GM19395 (cell line): ENCODE data around the gene EIF5.

Experiments
- ATAC-seq: cut with Tn5 transposase; IDR thresholded peaks from one replicate; pipeline ENCODE4 v1.9.1; 2021; ENCODE audit warnings: mild to moderate bottlenecking, moderate library complexity; ENCODE audit not compliant: unreplicated experiment

Gene EIF5

DNA sequence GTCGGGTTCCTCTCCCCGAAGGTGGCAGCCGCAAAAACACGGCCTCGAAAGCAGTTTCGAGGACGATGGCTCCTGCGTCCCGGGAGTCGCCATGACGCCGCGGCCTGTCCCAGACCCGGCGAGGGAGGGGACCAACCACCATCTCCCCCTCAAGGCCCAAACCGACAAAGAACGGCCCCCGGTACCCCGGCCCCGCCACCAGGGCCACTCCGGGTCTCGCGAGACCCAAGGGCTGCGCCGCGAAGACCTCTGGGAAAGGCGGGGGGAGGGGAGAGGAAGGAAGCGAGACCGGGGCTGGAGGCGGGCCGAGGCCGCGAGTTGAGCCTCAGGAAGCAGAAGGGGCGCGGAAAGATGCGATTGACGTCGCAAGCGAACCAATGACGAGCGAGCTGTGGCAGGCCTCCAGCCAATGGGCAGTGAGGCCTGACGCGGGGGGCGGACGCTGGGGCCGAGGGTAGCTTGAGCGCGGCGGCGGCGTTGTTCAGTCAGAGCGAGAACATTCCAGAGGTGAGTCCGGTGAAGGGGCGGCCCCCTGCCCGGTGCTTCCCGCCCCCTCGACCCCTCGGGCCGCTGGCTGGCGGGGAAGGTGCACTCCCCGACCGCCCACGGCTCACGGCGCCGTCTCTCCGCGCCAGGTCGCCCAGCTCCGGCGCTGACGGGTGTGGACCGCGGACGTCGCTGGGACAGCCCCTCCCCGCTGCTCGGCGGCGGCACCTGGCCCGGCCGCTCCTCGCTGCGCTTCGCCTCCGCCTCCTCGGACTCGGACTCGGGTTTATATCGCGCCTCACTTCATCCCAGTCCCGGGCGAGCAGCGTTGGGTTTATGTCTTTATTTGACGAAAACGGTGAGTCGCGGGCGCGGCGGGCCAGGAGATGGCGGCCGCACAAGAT is at the start of gene EIF5:
Gene EIF5 (plus strand): TSS at position 484 of the 890 bp plus-strand sequence. CDS start 1,624 bp downstream, outside the sequence.
- peak; percentile 87 for ATAC-seq

DNA sequence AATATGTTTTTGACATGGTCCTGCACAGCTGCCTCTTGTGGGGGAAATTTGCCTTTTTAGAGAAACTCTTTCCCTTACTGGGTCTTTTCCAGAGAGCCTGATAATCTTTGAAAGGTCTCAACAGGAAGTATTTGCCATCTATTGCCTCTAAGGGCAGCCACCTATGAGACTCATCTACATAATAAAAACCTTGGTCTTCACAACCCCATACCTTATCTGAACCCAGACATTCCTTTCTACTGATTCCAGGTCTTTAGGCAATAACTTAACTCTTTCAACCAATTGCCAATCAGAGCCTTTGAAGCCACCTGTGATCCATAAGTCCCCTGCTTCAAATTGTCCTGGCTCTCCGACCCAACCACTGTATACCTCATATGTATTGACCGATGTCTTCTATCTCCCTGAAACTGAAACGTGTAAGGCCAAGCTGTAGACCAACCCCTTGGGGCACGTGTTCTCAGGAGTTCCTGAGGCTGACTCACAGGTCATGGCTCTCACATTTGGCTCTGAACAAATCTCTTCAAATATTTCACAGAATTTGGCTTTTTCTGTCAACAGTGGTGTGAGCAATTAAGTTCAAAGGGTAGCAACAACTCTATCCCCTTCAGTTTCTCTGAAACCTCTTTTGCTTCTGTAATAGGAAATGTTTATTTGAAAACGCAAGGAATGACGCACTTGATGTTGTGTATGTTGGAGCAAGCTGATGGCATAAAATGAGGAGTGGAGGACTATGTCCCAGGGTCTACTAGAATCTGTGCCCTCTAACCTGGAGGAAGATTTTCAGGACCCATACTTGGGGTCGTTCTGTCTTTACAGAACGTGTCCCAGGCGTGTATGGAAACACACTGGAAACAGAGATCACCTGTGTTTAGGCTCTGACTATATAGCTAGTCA is 49.2 kb upstream of the EIF5 start:
- no peak for ATAC-seq

DNA sequence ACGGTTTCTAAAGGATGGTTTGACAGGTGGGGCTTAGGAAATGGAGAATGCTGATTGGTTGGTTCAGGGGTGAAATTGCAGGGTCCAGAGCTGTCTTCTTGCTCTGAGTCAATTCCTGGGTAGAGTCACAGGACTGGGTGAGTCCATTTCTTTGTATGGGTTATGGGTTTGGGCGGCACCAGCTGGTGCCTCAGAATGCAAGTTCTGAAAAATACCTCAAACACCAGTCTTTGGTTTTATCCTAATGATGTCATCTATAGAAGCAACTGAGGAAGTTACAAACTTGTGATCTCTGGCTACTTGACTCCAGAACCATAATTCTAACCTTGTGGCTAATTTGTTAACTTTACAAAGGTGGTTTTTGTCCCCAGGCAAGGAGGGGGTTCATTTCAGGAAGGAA is 47.6 kb upstream of the EIF5 start:
- no peak for ATAC-seq

DNA sequence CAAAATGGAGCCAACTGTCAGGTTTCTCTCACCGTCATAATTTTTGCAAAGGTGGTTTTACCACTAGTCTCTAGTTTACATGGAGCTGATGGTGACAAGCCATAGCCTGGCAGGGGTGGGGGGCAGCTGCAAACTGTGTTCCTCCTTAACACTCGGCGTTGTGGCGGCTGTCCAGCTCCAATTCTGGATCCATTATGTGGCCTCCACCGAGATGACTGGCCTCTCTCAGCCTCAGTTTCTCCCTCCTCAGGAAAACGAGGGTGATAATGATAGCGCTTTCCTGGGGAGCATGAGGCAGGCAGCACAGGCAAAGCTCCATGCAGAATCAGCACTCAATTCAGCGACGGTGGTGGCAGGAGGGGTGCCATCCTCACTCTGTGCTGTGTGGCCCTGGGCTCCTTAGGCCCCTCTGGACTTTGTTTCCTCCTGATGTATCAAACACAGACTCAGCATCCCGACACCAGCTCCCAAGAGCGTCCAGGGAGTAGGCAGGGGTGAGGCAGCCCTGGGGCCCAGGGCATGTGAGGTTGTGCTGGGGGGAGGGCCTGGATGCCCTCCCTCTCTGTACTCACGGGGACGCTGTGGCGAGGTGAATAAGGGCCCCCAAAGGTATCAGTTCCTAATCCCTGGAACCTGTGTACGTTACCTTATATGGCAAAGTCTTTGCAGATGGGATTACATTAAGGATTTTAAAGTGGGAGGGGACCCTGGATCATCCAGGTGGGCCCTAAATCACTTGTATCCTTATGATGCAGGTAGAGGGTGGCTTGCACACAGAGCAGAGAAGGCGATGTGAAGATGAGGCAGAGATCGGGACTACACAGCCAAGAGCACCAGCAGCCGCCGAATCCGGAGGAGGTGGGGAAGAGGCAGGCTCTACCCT is 46.8 kb upstream of the EIF5 start:
- ATAC-seq, result no peak

DNA sequence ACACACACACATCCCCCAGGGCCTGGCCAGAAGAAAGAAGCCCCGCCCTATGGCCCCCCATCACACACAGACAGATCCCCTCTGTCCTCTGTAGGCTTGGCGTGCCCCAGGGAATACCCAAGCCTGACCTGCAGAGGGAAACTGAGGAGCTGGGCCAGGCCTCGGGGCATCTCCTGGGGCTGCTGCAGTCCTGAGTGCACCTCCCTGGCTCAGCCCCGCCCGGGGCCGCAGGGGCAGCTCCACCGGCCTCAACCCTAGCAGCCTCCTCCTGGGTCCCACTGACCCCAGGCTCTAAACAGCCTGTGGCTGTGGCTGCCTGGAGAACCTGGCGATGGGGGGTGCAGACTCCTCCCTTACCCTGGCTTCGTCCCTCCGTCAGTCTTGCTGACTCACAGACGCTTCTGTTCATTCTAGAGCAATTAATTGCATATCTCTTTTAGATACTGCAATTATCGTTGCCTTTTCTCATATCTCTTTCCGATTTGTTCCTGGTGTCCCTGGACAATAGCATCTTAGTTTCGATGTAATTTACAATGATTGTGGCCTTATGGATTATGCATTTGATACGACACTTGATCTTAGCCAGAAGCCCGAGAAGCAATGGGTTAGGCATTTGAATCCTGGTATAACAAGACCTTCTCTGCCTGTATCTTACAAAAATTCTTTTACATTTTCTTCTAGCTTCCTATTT is 45.8 kb upstream of the EIF5 start:
- ATAC-seq, result no peak

DNA sequence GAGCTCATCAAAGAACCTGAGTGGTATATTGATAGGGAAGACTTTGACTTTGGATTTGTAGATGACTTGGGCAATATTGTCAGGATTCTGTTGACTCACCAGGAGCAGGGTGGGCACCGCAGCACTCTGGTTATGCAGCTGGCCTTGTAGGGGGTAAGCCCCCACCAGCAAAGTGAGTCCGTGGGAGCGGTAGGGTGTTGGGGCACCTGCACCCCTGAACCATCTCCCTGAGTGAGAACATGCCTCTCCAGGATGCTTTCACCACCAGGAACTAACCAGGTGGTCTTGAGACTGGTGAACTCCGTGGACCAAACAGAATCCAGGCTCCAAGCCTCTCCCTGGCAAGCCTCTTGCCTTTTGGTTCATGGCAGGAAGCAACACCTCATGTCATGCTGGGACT is 44.0 kb upstream of the EIF5 start:
- no peak for ATAC-seq

DNA sequence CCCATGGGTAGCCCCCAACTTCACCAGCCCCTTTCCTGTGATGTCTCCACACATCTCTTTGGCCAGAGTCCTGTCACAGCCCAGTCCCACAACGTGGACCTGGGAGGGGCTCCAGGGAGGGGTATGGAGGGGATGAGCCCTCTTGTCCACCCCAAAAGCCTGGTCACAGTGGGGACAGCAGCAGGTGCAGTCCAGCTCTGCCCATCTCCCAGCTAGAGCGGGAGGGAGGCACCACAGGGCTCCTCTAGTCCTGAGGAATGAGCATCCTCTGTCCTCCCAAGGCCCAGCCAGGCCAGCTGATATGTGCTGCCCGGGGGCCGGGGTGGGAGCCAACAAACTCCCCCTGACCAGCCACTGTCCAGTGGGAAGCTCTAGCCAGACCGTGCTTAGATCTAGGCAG is 43.5 kb upstream of the EIF5 start:
- no peak for ATAC-seq

DNA sequence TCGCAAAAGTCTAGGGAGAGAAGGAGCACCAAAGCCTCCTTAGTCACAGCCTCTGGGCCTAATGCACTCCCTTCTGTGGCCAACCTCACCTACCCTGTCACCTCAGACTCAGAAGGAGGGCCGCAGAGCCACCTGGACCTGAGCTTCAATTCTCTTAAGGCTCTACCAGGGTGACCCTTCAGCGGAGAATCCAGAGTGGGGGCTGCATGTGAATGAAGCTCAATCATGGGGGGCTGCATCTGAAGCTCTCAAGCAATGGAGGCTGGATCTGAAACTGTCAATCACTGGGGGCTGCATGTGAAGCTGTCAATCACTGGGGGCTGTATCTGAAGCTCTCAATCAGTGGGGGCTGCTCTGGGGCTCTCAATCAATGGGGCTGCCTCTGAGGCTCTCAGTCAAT is 43.1 kb upstream of the EIF5 start:
- ATAC-seq, result no peak

DNA sequence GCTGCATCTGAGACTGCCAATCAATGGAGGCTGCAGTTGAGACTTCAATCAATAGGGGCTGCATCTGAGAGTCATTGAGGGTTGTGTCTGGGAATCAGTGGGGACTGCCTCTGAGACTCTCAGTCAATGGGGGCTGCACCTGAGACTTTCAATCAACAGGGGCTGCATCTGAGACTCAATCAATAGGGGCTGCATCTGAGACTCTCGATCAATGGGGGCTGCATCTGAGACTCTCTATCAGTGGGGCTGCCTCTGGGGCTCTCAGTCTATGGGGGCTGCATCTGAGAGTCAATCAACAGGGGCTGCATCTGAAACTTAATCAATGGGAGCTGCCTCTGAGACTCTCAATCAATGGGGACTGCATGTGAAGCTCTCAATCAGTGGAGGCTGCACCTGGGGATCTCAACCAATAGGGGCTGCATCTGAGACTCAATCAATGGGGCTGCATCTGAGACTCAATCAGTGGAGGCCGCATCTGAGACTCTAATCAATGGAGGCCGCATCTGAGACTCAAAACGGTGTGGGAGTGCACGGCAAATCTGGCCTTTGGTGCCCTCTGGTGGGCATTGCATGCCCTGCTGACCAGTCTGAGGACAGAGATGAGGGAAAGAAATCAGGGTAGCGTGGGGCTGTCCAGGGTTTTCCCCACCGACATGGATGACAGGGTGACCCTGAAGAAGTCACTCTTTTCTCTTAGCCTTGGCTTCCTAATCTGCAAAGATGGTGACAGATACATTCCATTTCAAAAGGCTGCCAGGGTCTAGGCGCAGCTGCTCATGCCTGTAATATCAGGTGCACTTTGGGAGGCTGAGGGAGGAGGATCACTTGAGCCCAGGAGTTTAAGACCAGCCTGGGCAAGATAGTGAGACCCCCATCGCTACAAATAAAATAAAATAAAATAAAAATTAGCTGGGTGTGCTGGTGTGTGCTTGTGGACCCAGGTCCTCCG is 41.3 kb upstream of the EIF5 start:
- ATAC-seq, result no peak

DNA sequence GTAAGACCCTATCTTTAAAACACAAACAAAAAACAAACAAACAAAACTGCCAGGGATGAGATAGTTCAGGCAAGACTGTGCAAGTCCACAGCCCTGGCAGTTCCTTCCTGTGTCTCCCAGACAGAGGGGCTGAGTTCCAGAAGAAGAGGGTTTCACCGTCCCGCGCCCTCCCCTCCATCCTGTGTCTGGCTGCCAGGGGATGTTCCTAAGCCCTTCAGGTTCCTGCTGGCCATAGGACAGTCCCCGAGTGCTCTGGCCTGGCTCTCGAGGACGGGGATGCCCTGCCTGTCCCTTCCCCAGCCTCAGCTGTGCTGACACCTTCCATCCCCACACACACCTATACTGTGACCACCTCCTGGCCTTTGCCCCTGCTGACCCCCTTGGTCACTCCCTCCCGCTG is 40.6 kb upstream of the EIF5 start:
- no peak for ATAC-seq

DNA sequence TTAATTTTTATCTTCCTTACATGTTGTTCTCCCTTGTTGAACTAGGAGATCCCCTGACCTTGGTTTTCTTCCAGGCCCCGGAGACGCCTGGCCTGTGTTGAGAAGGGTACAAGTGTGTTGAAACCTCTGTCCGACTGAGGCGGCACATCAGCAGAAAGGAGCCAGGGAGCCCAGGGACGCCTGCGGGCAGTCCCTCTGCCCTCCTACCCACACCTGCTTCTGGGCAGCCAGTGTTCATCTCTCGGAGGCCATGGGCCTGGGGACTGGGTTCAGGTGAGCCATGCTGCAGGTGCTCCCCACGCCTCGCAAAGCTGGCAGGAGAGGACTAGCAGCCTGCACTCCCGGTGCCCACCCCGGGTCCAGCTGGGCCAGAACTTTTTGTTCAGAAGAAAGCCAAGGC is 39.9 kb upstream of the EIF5 start:
- ATAC-seq, result no peak

DNA sequence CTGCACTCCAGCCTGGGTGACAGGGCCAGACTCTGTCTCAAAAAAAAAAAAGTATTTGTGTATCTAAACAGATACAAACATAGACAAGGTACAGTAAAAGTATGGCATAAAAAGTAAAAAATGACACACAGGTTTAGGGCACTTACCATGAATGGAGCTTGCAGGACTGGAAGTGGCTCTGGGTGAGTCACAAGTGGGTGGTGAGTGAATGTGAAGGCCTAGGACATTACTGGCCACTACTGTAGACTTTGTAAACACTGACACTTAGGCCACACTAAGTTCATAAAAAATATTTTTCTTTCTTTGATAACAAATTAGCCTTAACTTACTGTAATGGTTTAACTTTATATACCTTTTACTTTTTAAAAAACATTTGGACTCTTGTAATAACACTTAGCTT is 38.0 kb upstream of the EIF5 start:
- ATAC-seq, result no peak

DNA sequence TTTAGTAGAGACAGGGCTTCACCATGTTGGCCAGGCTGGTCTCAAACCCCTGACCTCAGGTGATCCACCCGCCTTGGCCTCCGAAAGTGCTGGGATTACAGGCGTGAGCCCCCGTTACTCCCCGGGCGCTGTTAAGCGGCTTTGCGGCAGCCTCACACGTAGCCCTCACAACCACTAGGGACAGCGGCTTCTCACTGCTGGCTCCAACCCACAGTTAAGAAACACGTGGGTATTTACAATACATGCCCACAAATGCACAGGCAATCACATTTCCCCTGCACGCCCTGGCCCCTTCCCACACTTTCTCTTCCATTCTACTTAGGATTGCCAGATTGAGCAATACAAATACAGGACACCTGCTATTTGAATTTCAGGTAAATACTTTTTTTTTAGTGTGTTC is 37.0 kb upstream of the EIF5 start:
- ATAC-seq, result no peak

DNA sequence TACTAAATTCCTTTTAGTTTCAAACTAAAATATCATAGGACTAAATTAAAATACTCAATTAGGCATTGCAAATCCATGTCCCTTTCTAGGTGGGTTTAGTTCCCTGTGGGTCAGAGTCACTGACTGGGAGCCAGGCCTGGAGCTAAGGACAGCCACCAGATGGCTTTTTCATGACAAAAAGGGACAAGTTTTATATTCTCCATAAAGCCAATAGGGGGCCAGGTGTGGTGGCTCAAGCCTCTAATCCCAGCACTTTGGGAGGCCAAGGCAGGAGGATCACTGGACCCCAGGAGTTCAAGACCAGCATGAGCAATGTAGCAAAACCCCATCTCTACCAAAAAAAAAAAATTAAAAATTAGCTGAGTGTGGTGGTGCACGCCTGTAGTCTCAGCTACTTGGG is 35.4 kb upstream of the EIF5 start:
- ATAC-seq, result no peak

DNA sequence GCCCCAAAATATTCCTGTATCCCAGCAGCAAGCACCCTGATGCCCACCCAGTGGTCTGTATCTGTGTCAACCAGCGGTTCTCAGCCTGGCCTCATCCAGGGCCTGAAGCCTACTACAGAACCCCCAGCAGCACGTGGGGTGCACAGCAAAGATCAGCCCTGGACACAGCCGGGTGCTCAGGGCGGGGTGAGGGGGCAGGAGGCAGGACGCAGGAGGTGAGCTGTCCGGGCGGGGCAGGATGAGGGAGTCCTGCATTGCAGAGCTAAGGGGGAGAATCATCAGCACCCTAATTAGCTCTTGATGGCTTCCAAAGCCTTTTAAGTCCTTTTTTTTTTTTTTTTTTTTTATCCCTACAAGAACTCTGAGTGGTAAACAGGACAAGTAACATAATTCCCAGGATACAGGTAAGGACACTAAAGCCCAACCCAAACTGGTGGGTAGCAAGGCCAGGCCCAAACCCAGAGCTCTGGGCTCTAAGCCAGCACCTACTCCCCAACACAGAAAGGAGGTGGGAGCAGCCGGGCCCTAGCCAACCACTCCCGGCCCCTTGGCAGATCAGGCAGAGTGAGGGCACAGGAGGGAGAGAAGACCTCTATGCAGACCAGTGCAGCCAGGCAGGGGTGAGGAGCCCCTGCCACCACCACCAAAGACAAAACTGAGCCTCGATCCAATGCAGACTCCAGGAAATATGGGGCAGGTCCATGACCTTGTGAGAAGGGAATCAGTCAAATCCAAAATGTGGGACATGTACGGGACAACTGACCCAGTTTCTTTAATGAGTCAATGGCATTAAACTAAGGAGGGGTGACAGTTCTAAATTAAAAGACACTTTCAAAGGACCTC is 32.3 kb upstream of the EIF5 start:
- no peak for ATAC-seq

DNA sequence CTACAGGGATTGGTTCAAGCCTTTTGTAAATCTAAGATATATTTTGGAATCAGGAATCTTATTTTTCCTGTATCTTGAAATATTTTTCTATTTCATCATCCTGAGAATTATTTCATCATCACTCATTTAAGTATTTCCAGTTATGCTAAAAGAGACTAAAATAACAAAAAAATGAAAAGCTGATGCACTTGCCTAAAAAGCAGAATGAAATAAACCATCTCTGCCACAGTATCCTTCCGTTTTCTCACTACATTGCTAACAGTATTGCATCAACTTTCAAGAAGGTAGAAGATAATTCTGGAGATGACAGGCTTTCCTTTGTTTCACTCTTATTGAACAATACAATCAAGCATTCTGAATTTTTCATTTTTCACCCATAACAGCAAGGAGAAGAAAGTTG is 31.1 kb upstream of the EIF5 start:
- no peak for ATAC-seq

DNA sequence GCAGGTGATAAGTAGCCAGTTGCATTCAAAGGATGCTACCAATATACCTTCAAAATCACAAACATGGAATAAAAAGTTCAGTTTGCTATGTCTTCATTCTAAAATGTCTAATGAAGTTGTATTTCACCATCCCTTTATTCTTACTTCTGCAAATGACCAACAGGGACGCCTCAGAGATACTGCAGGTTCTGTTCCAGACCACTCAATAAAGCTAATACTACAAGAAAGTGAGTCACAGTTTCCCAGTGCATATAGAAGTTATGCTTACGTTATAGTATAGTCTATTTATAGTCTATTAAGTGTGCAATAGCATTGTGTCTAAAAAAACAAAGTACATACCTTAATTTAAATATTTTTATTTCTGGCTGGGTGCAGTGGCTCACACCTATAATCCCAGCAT is 29.3 kb upstream of the EIF5 start:
- no peak for ATAC-seq
